ENCODE results near the gene PTH1R. TPM values are rescaled to one million over a fixed set of nuclear protein-coding genes. Genes with fewer than 3 reads are reported as not detected.

PTH1R gene
- total RNA-seq, 1 donor from 2014 or later = 10.3 TPM

GRCh38 chr3:46885612-46886011 is 8.1 kb downstream of the PTH1R start:
- no peak for DNase-seq (ENCODE audit: low spot score in 2 of 2)
- intact Hi-C loops (cut with DNase I) = no loop called here

DNA sequence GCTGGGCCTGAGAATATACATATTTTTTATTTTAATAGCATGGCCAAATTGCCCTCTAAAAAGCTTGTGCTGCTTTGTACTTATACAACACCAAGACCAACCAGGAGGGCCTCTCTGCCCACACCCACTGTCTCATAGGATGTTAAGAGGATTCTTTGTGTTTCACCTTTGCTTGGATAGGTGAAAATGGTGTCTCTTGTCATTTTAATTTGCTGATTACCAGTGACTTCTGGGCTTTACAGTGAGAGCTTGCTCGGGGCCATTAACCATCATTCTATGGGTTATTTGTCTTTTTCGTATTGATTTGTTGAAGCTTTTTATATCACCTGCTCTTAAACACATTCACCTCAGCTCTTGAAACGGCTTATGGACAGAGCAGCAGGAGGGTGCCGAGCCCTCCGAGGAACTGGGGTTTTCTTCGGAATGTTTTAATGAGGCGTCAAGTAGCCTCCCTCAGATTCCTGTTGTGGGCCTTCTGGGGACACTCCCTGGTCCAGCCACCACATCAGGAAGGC is 10.5 kb downstream of the PTH1R start:
- TF ChIP-seq CTCF (IDR thresholded peaks at IDR 0.05) = no peak
- H3K36me3 ChIP-seq = no peaks in the 10 kb centered on the region
- no peak overlapping the region for H3K4me3 ChIP-seq
- H3K4me1 ChIP-seq = peaks cover 0 to 16% of the 10 kb centered on the region in 2 donors
- no peak overlapping the region for H3K27ac ChIP-seq
- intact Hi-C loops (cut with DNase I) = no loop called here
- no peaks in the 10 kb centered on the region for H3K9me3 ChIP-seq
- H3K27me3 ChIP-seq = no peaks in the 10 kb centered on the region
- no peak for DNase-seq (ENCODE audit: low spot score in 2 of 2)

More at GRCh38 chr3:46885612-46886011, 8.1 kb downstream of the PTH1R start:
- H3K27ac ChIP-seq = no peak overlapping the region
- H3K9me3 ChIP-seq = no peaks in the 10 kb centered on the region
- H3K27me3 ChIP-seq = no peaks in the 10 kb centered on the region
- no peak overlapping the region for H3K4me3 ChIP-seq
- no peak for TF ChIP-seq CTCF (IDR thresholded peaks at IDR 0.05)
- peaks cover 3 to 15% of the 10 kb centered on the region in 2 donors for H3K4me1 ChIP-seq
- H3K36me3 ChIP-seq = no peaks in the 10 kb centered on the region

DNA sequence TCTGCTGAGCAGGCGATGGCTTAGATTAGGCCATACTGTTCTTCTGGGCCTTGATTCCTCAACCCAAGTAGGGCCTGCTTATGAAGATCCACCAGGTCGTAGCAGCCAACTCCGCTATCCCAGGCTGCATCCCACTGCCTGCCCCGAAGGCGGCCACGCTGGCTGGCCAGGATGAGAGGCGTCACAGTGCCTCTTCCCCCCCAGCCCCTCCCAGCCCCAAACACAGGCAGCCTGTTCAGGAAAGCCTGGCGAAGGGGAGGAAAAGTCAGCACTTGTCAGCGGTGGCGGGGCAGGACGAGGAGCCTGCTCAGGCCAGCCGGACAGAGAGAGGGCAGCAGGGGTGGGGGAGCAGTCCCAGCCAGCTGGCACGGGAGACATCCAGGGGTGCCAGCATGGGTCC is 11.2 kb downstream of the PTH1R start:
- Histone ChIP-seq H3K27ac (no peak overlapping the region), H3K27me3 (no peaks in the 10 kb centered on the region), H3K36me3 (no peaks in the 10 kb centered on the region), H3K4me1 (peaks cover 0 to 21% of the 10 kb centered on the region in 2 donors), H3K9me3 (no peaks in the 10 kb centered on the region), H3K4me3 (no peak overlapping the region)
- no peak for DNase-seq (ENCODE audit: low spot score in 2 of 2)
- TF ChIP-seq CTCF (IDR thresholded peaks at IDR 0.05) = no peak
- intact Hi-C loops (cut with DNase I) = no loop called here

DNA sequence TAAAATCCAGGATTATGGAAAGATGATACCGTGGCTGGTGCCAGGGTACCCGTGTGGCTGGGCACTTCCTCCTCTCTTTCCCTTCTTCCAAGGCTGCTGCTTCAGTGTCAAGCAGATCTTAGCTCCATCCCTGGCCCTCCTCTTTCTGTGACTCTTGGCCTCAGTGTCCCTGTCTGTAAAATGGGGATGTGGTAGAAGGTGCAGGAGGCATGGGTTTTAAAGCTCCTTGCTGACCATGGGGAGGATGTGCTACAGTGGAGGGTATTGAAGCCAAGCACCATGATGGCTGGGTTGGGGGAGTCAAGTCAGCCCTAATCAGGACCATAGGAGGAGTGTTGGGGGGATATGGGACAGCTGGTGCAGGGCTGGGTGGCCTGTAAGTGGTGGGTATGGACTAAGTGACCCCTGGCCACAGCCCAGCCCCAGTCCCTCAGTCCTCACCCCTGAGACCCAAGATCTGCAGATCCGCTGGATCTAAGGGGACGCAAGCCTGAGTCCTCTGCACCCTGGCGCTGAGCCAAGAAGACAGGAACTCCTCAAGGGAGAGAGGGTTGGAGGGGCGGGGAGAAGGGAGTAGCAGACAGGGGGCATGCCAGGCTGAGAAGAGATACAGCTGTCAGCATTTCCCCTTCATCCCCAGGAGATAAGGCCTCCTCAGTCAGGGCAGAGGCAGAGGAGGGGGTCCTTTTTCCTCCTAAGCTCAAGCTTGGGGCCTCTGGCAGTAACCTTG is 12.0 kb downstream of the PTH1R start:
- intact Hi-C loops (cut with DNase I) = no loop called here
- H3K36me3 ChIP-seq = no peaks in the 10 kb centered on the region
- no peak overlapping the region for H3K27ac ChIP-seq
- no peaks in the 10 kb centered on the region for H3K27me3 ChIP-seq
- no peaks in the 10 kb centered on the region for H3K9me3 ChIP-seq
- peaks cover 0 to 18% of the 10 kb centered on the region in 2 donors for H3K4me1 ChIP-seq
- DNase-seq (ENCODE audit: low spot score in 2 of 2) = no peak
- no peak for TF ChIP-seq CTCF (IDR thresholded peaks at IDR 0.05)
- H3K4me3 ChIP-seq = no peak overlapping the region

DNA sequence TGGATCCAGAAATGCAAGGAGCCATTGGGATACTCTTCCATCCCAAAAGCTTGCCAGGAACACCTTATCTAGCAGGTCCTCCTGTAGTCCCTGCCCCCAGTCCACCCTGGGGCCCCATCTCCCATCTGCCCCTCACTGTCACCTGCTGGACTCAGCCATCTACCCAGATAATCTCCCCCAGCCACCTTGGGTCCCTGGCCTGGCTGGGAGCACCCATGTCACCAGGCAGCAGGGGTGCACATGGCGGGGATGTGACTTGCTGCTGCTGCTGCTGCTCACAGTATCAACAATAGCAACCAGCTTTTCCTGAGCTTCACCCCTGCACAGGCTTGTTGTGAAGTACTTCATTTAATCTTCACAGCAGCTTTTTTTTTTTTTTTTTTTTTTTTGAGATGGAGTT is 12.6 kb downstream of the PTH1R start:
- H3K9me3 ChIP-seq = no peaks in the 10 kb centered on the region
- no peak for DNase-seq (ENCODE audit: low spot score in 2 of 2)
- no peaks in the 10 kb centered on the region for H3K27me3 ChIP-seq
- H3K4me3 ChIP-seq = no peak overlapping the region
- H3K36me3 ChIP-seq = no peaks in the 10 kb centered on the region
- TF ChIP-seq CTCF (IDR thresholded peaks at IDR 0.05) = no peak
- intact Hi-C loops (cut with DNase I) = no loop called here
- H3K27ac ChIP-seq = no peak overlapping the region
- peaks cover 0 to 18% of the 10 kb centered on the region in 2 donors for H3K4me1 ChIP-seq
